RWPE1 (cell line): ENCODE measurements around the gene CHI3L1.

Source experiments
- CTCF ChIA-PET: fragments of 350-600 bp; sonication (Branson Sonifier 250); formaldehyde crosslinking; extraction: SDS; loops from one replicate; lab custom pipeline; 2021; lab: Yijun Ruan, JAX
- POLR2A ChIA-PET: fragments of 400-600 bp; formaldehyde crosslinking; extraction: SDS; loops from one replicate; lab custom pipeline; 2020; ENCODE audit warnings: antibody characterized with exemption; ENCODE audit not compliant: low non-redundant PET; lab: Yijun Ruan, JAX
- DNase-seq: peaks from one replicate; pipeline ENCODE4 v3.0.0; 2012; ENCODE audit warnings: low spot score
- H3K27ac ChIP-seq: fragments of 450-650 bp; 2 replicates; pipeline ENCODE4 v1.5.1; 2017
- TF ChIP-seq, protein P1 (sequence below): fragments of 450-650 bp; conservative IDR thresholded peaks from 2 replicates; pipeline ENCODE4 v1.5.1; 2017; ENCODE audit warnings: low read depth, mild to moderate bottlenecking

CHI3L1 gene

GRCh38 chr1:203177470-203178039, 8.9 kb downstream of the CHI3L1 start:
- TF ChIP-seq, protein P1, sequence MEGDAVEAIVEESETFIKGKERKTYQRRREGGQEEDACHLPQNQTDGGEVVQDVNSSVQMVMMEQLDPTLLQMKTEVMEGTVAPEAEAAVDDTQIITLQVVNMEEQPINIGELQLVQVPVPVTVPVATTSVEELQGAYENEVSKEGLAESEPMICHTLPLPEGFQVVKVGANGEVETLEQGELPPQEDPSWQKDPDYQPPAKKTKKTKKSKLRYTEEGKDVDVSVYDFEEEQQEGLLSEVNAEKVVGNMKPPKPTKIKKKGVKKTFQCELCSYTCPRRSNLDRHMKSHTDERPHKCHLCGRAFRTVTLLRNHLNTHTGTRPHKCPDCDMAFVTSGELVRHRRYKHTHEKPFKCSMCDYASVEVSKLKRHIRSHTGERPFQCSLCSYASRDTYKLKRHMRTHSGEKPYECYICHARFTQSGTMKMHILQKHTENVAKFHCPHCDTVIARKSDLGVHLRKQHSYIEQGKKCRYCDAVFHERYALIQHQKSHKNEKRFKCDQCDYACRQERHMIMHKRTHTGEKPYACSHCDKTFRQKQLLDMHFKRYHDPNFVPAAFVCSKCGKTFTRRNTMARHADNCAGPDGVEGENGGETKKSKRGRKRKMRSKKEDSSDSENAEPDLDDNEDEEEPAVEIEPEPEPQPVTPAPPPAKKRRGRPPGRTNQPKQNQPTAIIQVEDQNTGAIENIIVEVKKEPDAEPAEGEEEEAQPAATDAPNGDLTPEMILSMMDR: no peak
- DNase-seq: no peak
- no peak overlapping the region for H3K27ac ChIP-seq
- ChIA-PET POLR2A (no interaction called here), CTCF (interaction anchor here (1.3 to 3.1 kb wide), 3 partner anchors 38 to 138 kb away, joined by 3 to 20 read pairs (median 12); no protein-coding TSS in a partner anchor)

- TF ChIP-seq, protein P1: no peak
- DNase-seq: no peak
- POLR2A ChIA-PET: no interaction called here
- H3K27ac ChIP-seq: no peak overlapping the region
- CTCF ChIA-PET: interaction anchor here (0.5 to 3.1 kb wide), 5 partner anchors 19 to 138 kb away, joined by 3 to 20 read pairs (median 5); no protein-coding TSS in a partner anchor
Measured at GRCh38 chr1:203177036-203177405, 9.5 kb downstream of the CHI3L1 start.

- CTCF ChIA-PET: interaction anchor here (0.5 to 3.1 kb wide), 7 partner anchors 18 to 137 kb away, joined by 3 to 20 read pairs (median 5); no protein-coding TSS in a partner anchor
- H3K27ac ChIP-seq: no peak overlapping the region
- DNase-seq: no peak
- TF ChIP-seq, protein P1: no peak
- POLR2A ChIA-PET: no interaction called here
Measured at GRCh38 chr1:203176273-203177035, 10.1 kb downstream of the CHI3L1 start.

DNA sequence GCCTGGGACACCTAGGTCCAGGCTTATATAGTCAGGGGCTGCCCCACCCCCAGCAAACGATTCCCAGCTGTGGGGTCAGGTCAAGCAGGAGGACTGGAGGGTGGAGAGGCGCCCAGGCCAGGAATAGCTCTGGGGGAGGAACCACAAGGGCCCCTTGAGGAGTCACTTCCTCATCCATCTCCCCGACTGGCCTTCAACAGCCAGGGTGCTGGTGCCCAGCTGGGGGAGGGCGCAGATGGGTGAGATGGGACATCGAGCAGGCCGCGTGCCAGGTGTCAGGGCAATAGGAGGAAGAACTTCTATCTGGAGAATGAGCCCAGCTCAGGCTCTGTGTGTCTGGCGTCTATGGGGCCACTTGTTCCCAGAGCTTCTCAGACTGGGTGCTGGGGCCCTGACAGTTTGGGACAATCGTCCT, 10.7 kb downstream of the CHI3L1 start:
- CTCF ChIA-PET: interaction anchor here (0.6 to 3.1 kb wide), 7 partner anchors 40 to 180 kb away, joined by 3 to 20 read pairs (median 5); no protein-coding TSS in a partner anchor
- no peak for DNase-seq
- POLR2A ChIA-PET: no interaction called here
- no peak overlapping the region for H3K27ac ChIP-seq
- TF ChIP-seq, protein P1: no peak

- CTCF ChIA-PET: interaction anchor here (0.6 to 3.1 kb wide), 8 partner anchors 41 to 180 kb away, joined by 3 to 20 read pairs (median 5); no protein-coding TSS in a partner anchor
- POLR2A ChIA-PET: no interaction called here
- DNase-seq: no peak
- TF ChIP-seq, protein P1: no peak
- no peak within 1 kb of the TSS for H3K27ac ChIP-seq
Measured at GRCh38 chr1:203175237-203175826, 11.2 kb downstream of the CHI3L1 start, which contains the start of gene MYBPH. Gene MYBPH, minus strand, starts transcription at chr1:203175826. Its CDS starts 71 bp downstream, at chr1:203175755.
